Caco-2 (cell line): Measurements from ENCODE around the gene PAX4. TPM values are rescaled to one million over a fixed set of nuclear protein-coding genes. Genes with fewer than 3 reads are reported as not detected.
A peak's percentile ranks its signal among the peaks of the same experiment; 100 is the strongest.

Experiments used
- BruUV-seq: library from RNA; stranded (reverse); fragments of 400-500 nt; replicated peaks from 2 replicates; lab custom pipeline; 2021; lab: Mats Ljungman, UMichigan
- CTCF ChIA-PET: fragments of 300-600 bp; sonication (Branson Sonifier 250); formaldehyde crosslinking; loops from one replicate; lab custom pipeline; 2022; ENCODE audit warnings: antibody characterized with exemption; lab: Charles Lee
- POLR2A ChIA-PET: fragments of 300-600 bp; sonication (Branson Sonifier 250); formaldehyde crosslinking; loops from one replicate; lab custom pipeline; 2022; ENCODE audit warnings: antibody characterized with exemption; lab: Charles Lee
- DNase-seq, 2 experiments: peaks; one replicate each; pipeline versions ENCODE4 v3.0.0 to v3.0.0-alpha.2; 2020 to 2022
- H3K27me3 ChIP-seq: replicated peaks from 2 replicates; pipeline ENCODE4 v1.6.0; 2011; ENCODE audit warnings: low read length; ENCODE audit not compliant: control insufficient read depth, insufficient read depth
- H3K36me3 ChIP-seq: 2 replicates; pipeline ENCODE4 v1.5.1; 2011; ENCODE audit warnings: low read length; ENCODE audit not compliant: control insufficient read depth, insufficient read depth
- H3K4me1 ChIP-seq: fragments of 250-450 bp; sonication (Bioruptor Pico); 2 replicates; pipeline ENCODE4 v1.5.1; 2020; ENCODE audit warnings: mild to moderate bottlenecking
- H3K4me3 ChIP-seq: 2 replicates; pipeline ENCODE4 v1.5.1; 2011; ENCODE audit warnings: low read depth, mild to moderate bottlenecking, control low read depth, low read length
- H3K9me3 ChIP-seq: fragments of 250-450 bp; sonication (Bioruptor Pico); 2 replicates; pipeline ENCODE4 v1.5.1; 2020; ENCODE audit warnings: mild to moderate bottlenecking, moderate library complexity
- H3K27ac Mint-ChIP-seq: one replicate; pipeline ENCODE4 v1.8.0; 2022; ENCODE audit warnings: mixed read lengths; ENCODE audit not compliant: unreplicated experiment
- H3K27me3 Mint-ChIP-seq: one replicate; pipeline ENCODE4 v1.8.0; 2022; ENCODE audit warnings: mixed read lengths; ENCODE audit not compliant: insufficient read depth, unreplicated experiment
- H3K36me3 Mint-ChIP-seq: one replicate; pipeline ENCODE4 v1.8.0; 2022; ENCODE audit warnings: mild to moderate bottlenecking, mixed read lengths; ENCODE audit not compliant: insufficient read depth, unreplicated experiment
- H3K4me1 Mint-ChIP-seq: one replicate; pipeline ENCODE4 v1.8.0; 2022; ENCODE audit warnings: low read depth, mixed read lengths; ENCODE audit not compliant: unreplicated experiment
- H3K4me3 Mint-ChIP-seq: one replicate; pipeline ENCODE4 v1.8.0; 2022; ENCODE audit warnings: mild to moderate bottlenecking, moderate library complexity, mixed read lengths; ENCODE audit not compliant: unreplicated experiment
- H3K9me3 Mint-ChIP-seq: one replicate; pipeline ENCODE4 v1.8.0; 2022; ENCODE audit warnings: mixed read lengths; ENCODE audit not compliant: unreplicated experiment
- CTCF ChIP-seq, 2 experiments: fragments of 200-600 bp in 1 of 2; IDR thresholded peaks; 1 replicate in 1 of 2; 2 replicates in 1 of 2; pipeline versions ENCODE4 v1.5.1 to v1.8.0; 2011 to 2022; ENCODE audit warnings: antibody characterized with exemption in 1 of 2, control low read depth in 1 of 2, inconsistent platforms in 1 of 2, low read depth in 1 of 2, low read length in 1 of 2, mild to moderate bottlenecking in 1 of 2, moderate library complexity in 1 of 2; ENCODE audit not compliant: insufficient read depth in 1 of 2, severe bottlenecking in 1 of 2, unreplicated experiment in 1 of 2
- intact Hi-C: fragments of 100-400 bp; cut with micrococcal nuclease; formaldehyde crosslinking; loops from one replicate; pipeline ENCODE4 v1.10.0; 2022; ENCODE audit not compliant: unreplicated experiment
- total RNA-seq: library from RNA; stranded (reverse); gene quantifications from 2 replicates; pipeline ENCODE4 v1.2.3, GENCODE V29; 2022

Gene PAX4
- total RNA-seq, 1 experiment from 2014 or later = not detected

- BruUV-seq = no TSS peak
- peaks cover 19% of the 10 kb centered on the region for H3K36me3 Mint-ChIP-seq
- POLR2A ChIA-PET = interaction anchor here (1.0 to 1.7 kb wide), 3 partner anchors 44 to 192 kb away, joined by 3 to 8 read pairs (median 5); partner anchors contain the start of gene ZNF800
- peak overlapping the region; percentile 94 for H3K4me3 ChIP-seq
- H3K9me3 Mint-ChIP-seq = no peaks in the 10 kb centered on the region
- intact Hi-C loops = loop anchor here (10.0 kb wide), 1 partner anchor 190 kb away; the partner anchor contains the start of gene ZNF800
- no peak for TF ChIP-seq CTCF (IDR thresholded peaks at IDR 0.05; ENCODE audit: insufficient read depth in 1 of 2, low read depth in 1 of 2, low read length in 1 of 2, severe bottlenecking in 1 of 2, unreplicated experiment in 1 of 2)
- H3K27me3 Mint-ChIP-seq = no peaks in the 10 kb centered on the region
- no peaks in the 10 kb centered on the region for H3K27me3 ChIP-seq
- no peaks in the 10 kb centered on the region for H3K9me3 ChIP-seq
- H3K36me3 ChIP-seq = peaks cover 4% of the 10 kb centered on the region
- CTCF ChIA-PET = no interaction called here
- H3K4me1 ChIP-seq = peaks cover 28% of the 10 kb centered on the region
- H3K4me3 Mint-ChIP-seq = peak overlapping the region; percentile 83
- H3K27ac Mint-ChIP-seq = peak overlapping the region; percentile 87
- peaks cover 31% of the 10 kb centered on the region for H3K4me1 Mint-ChIP-seq
- no peak for DNase-seq
Observed at GRCh38 chr7:127584648-127585043, 33.3 kb downstream of the PAX4 start.

GRCh38 chr7:127582361-127582760, 35.6 kb downstream of the PAX4 start:
- no peak overlapping the region for H3K4me3 ChIP-seq
- peaks cover 4% of the 10 kb centered on the region for H3K36me3 ChIP-seq
- ChIA-PET POLR2A (no interaction called here), CTCF (interaction anchor here (0.5 kb wide), 1 partner anchor 1337 kb away, joined by 3 read pairs; no protein-coding TSS in a partner anchor)
- H3K4me1 ChIP-seq = peaks cover 14% of the 10 kb centered on the region
- no peak for TF ChIP-seq CTCF (IDR thresholded peaks at IDR 0.05; ENCODE audit: insufficient read depth in 1 of 2, low read depth in 1 of 2, low read length in 1 of 2, severe bottlenecking in 1 of 2, unreplicated experiment in 1 of 2)
- H3K36me3 Mint-ChIP-seq = peaks cover 11% of the 10 kb centered on the region
- no TSS peak for BruUV-seq
- DNase-seq = no peak
- H3K27ac Mint-ChIP-seq = no peak overlapping the region
- H3K9me3 ChIP-seq = no peaks in the 10 kb centered on the region
- H3K4me3 Mint-ChIP-seq = no peak overlapping the region
- peaks cover 28% of the 10 kb centered on the region for H3K4me1 Mint-ChIP-seq
- H3K9me3 Mint-ChIP-seq = no peaks in the 10 kb centered on the region
- no peaks in the 10 kb centered on the region for H3K27me3 ChIP-seq
- intact Hi-C loops = loop anchor here (10.0 kb wide), 1 partner anchor 188 kb away; the partner anchor contains the start of gene ZNF800
- H3K27me3 Mint-ChIP-seq = no peaks in the 10 kb centered on the region

- H3K4me3 ChIP-seq = no peak overlapping the region
- POLR2A ChIA-PET = no interaction called here
- Mint-ChIP-seq H3K27ac (no peak overlapping the region), H3K9me3 (no peaks in the 10 kb centered on the region), H3K4me1 (peaks cover 28% of the 10 kb centered on the region), H3K4me3 (no peak overlapping the region), H3K36me3 (peaks cover 11% of the 10 kb centered on the region), H3K27me3 (no peaks in the 10 kb centered on the region)
- H3K36me3 ChIP-seq = peaks cover 4% of the 10 kb centered on the region
- peaks cover 14% of the 10 kb centered on the region for H3K4me1 ChIP-seq
- no peaks in the 10 kb centered on the region for H3K27me3 ChIP-seq
- CTCF ChIA-PET = no interaction called here
- no peaks in the 10 kb centered on the region for H3K9me3 ChIP-seq
- TF ChIP-seq CTCF (IDR thresholded peaks at IDR 0.05; ENCODE audit: insufficient read depth in 1 of 2, low read depth in 1 of 2, low read length in 1 of 2, severe bottlenecking in 1 of 2, unreplicated experiment in 1 of 2) = no peak
- intact Hi-C loops = loop anchor here (10.0 kb wide), 1 partner anchor 187 kb away; the partner anchor contains the start of gene ZNF800
- DNase-seq = no peak
- no TSS peak for BruUV-seq
Observed at GRCh38 chr7:127581716-127582115, 36.2 kb downstream of the PAX4 start.
